HG03571 (cell line): ENCODE data around the gene LNP1.
"Not testable (repeated sequence)": the region's sequence is repeated elsewhere in the genome, so short reads cannot be mapped to it uniquely, and the experiment has no call there.

ENCODE experiments used
- ATAC-seq: cut with Tn5 transposase; IDR thresholded peaks from one replicate; pipeline ENCODE4 v1.9.1; 2021; ENCODE audit not compliant: unreplicated experiment

The LNP1 gene

GRCh38 chr3:100400780-100401673 lies at the start of gene LNP1, which contains the start of gene TOMM70:
TSS of gene LNP1 (plus strand) at chr3:100401539. CDS start at chr3:100429730, 28,191 bp downstream.
TSS of gene TOMM70 (minus strand) at chr3:100401089. CDS start at chr3:100400949, 140 bp downstream.
- peak; percentile 90 for ATAC-seq

GRCh38 chr3:100351770-100352169 lies 49.6 kb upstream of the LNP1 start:
- ATAC-seq: not testable (repeated sequence)

- ATAC-seq: no peak
Measured at GRCh38 chr3:100352296-100353231, 48.8 kb upstream of the LNP1 start.

- no peak for ATAC-seq
Measured at GRCh38 chr3:100354850-100355249, 46.5 kb upstream of the LNP1 start.

- no peak for ATAC-seq
Measured at GRCh38 chr3:100358413-100358812, 42.9 kb upstream of the LNP1 start.

- no peak for ATAC-seq
Measured at GRCh38 chr3:100359035-100359434, 42.3 kb upstream of the LNP1 start.

GRCh38 chr3:100360757-100361496 lies 40.4 kb upstream of the LNP1 start:
- ATAC-seq: no peak

- no peak for ATAC-seq
Measured at GRCh38 chr3:100361897-100362296, 39.4 kb upstream of the LNP1 start.

GRCh38 chr3:100364421-100364820 lies 36.9 kb upstream of the LNP1 start:
- ATAC-seq: no peak

- ATAC-seq: no peak
Measured at GRCh38 chr3:100366424-100366823, 34.9 kb upstream of the LNP1 start.

- ATAC-seq: no peak
Measured at GRCh38 chr3:100368441-100368840, 32.9 kb upstream of the LNP1 start.

- no peak for ATAC-seq
Measured at GRCh38 chr3:100370756-100371155, 30.6 kb upstream of the LNP1 start.

- ATAC-seq: no peak
Measured at GRCh38 chr3:100374521-100374920, 26.8 kb upstream of the LNP1 start.

GRCh38 chr3:100376301-100376700 lies 25.0 kb upstream of the LNP1 start:
- no peak for ATAC-seq

- ATAC-seq: no peak
Measured at GRCh38 chr3:100384733-100385525, 16.4 kb upstream of the LNP1 start.

- ATAC-seq: no peak
Measured at GRCh38 chr3:100386437-100387074, 14.8 kb upstream of the LNP1 start.

- no peak for ATAC-seq
Measured at GRCh38 chr3:100389025-100389424, 12.3 kb upstream of the LNP1 start.

GRCh38 chr3:100395679-100396431 lies 5.5 kb upstream of the LNP1 start:
- no peak for ATAC-seq

GRCh38 chr3:100396967-100397366 lies 4.4 kb upstream of the LNP1 start:
- ATAC-seq: no peak
